Activated CD8-positive, alpha-beta T cell treated with anti-CD3 and anti-CD28 coated beads for 36 hours (primary cell): ENCODE data around the gene SCARB2. TPM values are rescaled to one million over a fixed set of nuclear protein-coding genes. Genes with fewer than 3 reads are reported as not detected.

Experiments
- ATAC-seq: fragments of 200-7000 bp; cut with Tn5 transposase; one replicate; pipeline ENCODE4 v1.10.0; 2021; ENCODE audit warnings: mild to moderate bottlenecking, moderate library complexity
- CTCF ChIA-PET: fragments of 350-600 bp; sonication (Branson Sonifier 250); formaldehyde crosslinking; loops from one replicate; lab custom pipeline; 2021; ENCODE audit warnings: antibody characterized with exemption; lab: Charles Lee
- POLR2A ChIA-PET: fragments of 350-600 bp; sonication (Branson Sonifier 250); formaldehyde crosslinking; loops from one replicate; lab custom pipeline; 2021; ENCODE audit warnings: antibody characterized with exemption; lab: Charles Lee
- DNase-seq: peaks from one replicate; pipeline ENCODE4 v3.0.0-alpha.2; 2020
- H3K27ac Mint-ChIP-seq: one replicate; pipeline ENCODE4 v1.8.0; 2021; ENCODE audit warnings: mild to moderate bottlenecking, mixed read lengths
- H3K27me3 Mint-ChIP-seq: one replicate; pipeline ENCODE4 v1.8.0; 2021; ENCODE audit warnings: mixed read lengths
- H3K36me3 Mint-ChIP-seq: one replicate; pipeline ENCODE4 v1.8.0; 2021; ENCODE audit warnings: low read depth, mixed read lengths
- H3K4me1 Mint-ChIP-seq: one replicate; pipeline ENCODE4 v1.8.0; 2021; ENCODE audit warnings: low read depth, mixed read lengths
- H3K4me3 Mint-ChIP-seq: one replicate; pipeline ENCODE4 v1.8.0; 2021; ENCODE audit warnings: mild to moderate bottlenecking, moderate library complexity, mixed read lengths
- H3K9me3 Mint-ChIP-seq: one replicate; pipeline ENCODE4 v1.8.0; 2021; ENCODE audit warnings: mixed read lengths
- intact Hi-C: fragments of 100-400 bp; cut with micrococcal nuclease; formaldehyde crosslinking; loops from one replicate; pipeline ENCODE4 v1.10.0; 2022
- total RNA-seq, 2 experiments: library from RNA; stranded (reverse); gene quantifications; one replicate each; pipeline ENCODE4 v1.2.3, GENCODE V29; 2021
- TF ChIP-seq, protein P1 (sequence below): fragments of 200-600 bp; IDR thresholded peaks from one replicate; pipeline ENCODE4 v1.8.0; 2022; ENCODE audit warnings: antibody characterized with exemption, mild to moderate bottlenecking

The SCARB2 gene
- total RNA-seq, 2 experiments from 2014 or later = 2.6 to 3.1 TPM

DNA sequence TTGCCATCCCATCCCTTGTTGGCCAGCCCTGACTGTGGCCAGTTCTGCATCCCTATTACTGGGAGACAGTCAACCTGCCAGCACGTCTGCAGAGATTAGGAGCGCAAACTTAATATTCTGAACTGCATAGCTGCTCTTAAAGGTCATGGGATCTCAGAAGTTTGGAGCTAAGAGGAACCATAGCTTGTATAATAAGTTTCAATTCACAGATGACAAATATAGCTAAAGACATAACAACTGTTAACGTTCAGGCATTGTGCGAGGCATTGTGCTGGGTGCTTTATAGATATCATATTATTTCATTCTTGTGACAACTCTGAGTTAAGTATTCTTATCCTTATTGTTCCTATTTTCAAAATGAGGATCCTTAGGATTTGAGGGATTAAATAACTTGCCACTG lies 3.7 kb downstream of the SCARB2 start:
- intact Hi-C loops = no loop called here
- ChIA-PET CTCF (interaction anchor here (1.1 to 5.5 kb wide), 2 partner anchors 30 to 168 kb away, joined by 5 to 33 read pairs; no protein-coding TSS in a partner anchor), POLR2A (no interaction called here)
- peaks cover 42% of the 10 kb centered on the region for H3K4me1 Mint-ChIP-seq
- no peak for DNase-seq
- no peaks in the 10 kb centered on the region for H3K27me3 Mint-ChIP-seq
- TF ChIP-seq, protein P1, sequence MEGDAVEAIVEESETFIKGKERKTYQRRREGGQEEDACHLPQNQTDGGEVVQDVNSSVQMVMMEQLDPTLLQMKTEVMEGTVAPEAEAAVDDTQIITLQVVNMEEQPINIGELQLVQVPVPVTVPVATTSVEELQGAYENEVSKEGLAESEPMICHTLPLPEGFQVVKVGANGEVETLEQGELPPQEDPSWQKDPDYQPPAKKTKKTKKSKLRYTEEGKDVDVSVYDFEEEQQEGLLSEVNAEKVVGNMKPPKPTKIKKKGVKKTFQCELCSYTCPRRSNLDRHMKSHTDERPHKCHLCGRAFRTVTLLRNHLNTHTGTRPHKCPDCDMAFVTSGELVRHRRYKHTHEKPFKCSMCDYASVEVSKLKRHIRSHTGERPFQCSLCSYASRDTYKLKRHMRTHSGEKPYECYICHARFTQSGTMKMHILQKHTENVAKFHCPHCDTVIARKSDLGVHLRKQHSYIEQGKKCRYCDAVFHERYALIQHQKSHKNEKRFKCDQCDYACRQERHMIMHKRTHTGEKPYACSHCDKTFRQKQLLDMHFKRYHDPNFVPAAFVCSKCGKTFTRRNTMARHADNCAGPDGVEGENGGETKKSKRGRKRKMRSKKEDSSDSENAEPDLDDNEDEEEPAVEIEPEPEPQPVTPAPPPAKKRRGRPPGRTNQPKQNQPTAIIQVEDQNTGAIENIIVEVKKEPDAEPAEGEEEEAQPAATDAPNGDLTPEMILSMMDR = no peak
- no peak overlapping the region for H3K27ac Mint-ChIP-seq
- no peak for ATAC-seq
- H3K4me3 Mint-ChIP-seq = no peak overlapping the region
- peaks cover 2% of the 10 kb centered on the region for H3K36me3 Mint-ChIP-seq
- H3K9me3 Mint-ChIP-seq = no peaks in the 10 kb centered on the region

- no peaks in the 10 kb centered on the region for H3K36me3 Mint-ChIP-seq
- intact Hi-C loops = no loop called here
- H3K27me3 Mint-ChIP-seq = no peaks in the 10 kb centered on the region
- ATAC-seq = no peak
- POLR2A ChIA-PET = no interaction called here
- H3K27ac Mint-ChIP-seq = no peak overlapping the region
- CTCF ChIA-PET = interaction anchor here (0.9 to 5.5 kb wide), 2 partner anchors 10 to 28 kb away, joined by 3 to 33 read pairs; no protein-coding TSS in a partner anchor
- no peaks in the 10 kb centered on the region for H3K9me3 Mint-ChIP-seq
- DNase-seq = no peak
- no peak overlapping the region for H3K4me3 Mint-ChIP-seq
- TF ChIP-seq, protein P1 = no peak
- H3K4me1 Mint-ChIP-seq = peaks cover 39% of the 10 kb centered on the region
Observed at GRCh38 chr4:76208005-76208765, 5.4 kb downstream of the SCARB2 start.

DNA sequence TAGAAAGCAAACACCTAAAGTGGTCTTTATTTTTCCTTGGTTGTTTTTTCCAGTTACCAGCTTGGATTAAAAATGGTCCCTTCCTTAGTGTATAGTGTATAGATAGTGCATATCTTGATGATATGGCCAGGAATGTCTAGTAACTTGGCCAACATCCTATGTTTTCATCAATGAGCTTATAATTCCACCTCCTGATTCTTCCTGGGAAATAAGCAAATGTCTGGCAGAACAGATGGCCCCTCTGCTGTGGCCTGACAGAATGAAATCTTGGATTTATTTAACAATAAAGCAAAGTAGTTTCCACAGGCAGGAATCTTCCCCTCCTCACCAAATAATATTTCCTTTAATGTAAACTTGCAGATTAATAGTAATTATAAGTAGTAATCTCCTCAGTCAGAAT lies 6.1 kb downstream of the SCARB2 start:
- DNase-seq (no peak), ATAC-seq (no peak)
- Mint-ChIP-seq H3K4me3 (no peak overlapping the region), H3K9me3 (no peaks in the 10 kb centered on the region), H3K4me1 (peaks cover 33% of the 10 kb centered on the region), H3K27ac (no peak overlapping the region), H3K27me3 (no peaks in the 10 kb centered on the region), H3K36me3 (no peaks in the 10 kb centered on the region)
- TF ChIP-seq, protein P1 = no peak
- intact Hi-C loops = no loop called here
- ChIA-PET CTCF (interaction anchor here (0.9 to 5.5 kb wide), 2 partner anchors 10 to 28 kb away, joined by 3 to 33 read pairs; no protein-coding TSS in a partner anchor), POLR2A (no interaction called here)

- no peaks in the 10 kb centered on the region for H3K9me3 Mint-ChIP-seq
- ATAC-seq (no peak), DNase-seq (no peak)
- H3K4me3 Mint-ChIP-seq = no peak overlapping the region
- no peaks in the 10 kb centered on the region for H3K36me3 Mint-ChIP-seq
- H3K27me3 Mint-ChIP-seq = no peaks in the 10 kb centered on the region
- TF ChIP-seq, protein P1 = no peak
- CTCF ChIA-PET = interaction anchor here (1.1 to 2.5 kb wide), 2 partner anchors 27 to 149 kb away, joined by 3 to 9 read pairs; no protein-coding TSS in a partner anchor
- H3K27ac Mint-ChIP-seq = no peak overlapping the region
- intact Hi-C loops = no loop called here
- POLR2A ChIA-PET = no interaction called here
- H3K4me1 Mint-ChIP-seq = peaks cover 28% of the 10 kb centered on the region
Observed at GRCh38 chr4:76206222-76206942, 7.2 kb downstream of the SCARB2 start.
